Hematopoietic multipotent progenitor cell (in vitro differentiated cells): ENCODE data around the gene SLX4IP. TPM values are rescaled to one million over a fixed set of nuclear protein-coding genes. Genes with fewer than 3 reads are reported as not detected.

Experiments used
- DNase-seq, 3 donors: peaks; one replicate each; pipeline ENCODE4 v3.0.0-alpha.2; 2011 to 2015; ENCODE audit warnings: low read depth in 2 of 3, low spot score in 2 of 3
- small RNA-seq: library from RNA; depleted of rRNA; stranded (forward); fragments of <200 nt; gene quantifications from one replicate; pipeline ENCODE3, GENCODE V24; 2012
- total RNA-seq: library from RNA; depleted of rRNA; stranded (reverse); fragments of >200 nt; gene quantifications from one replicate; pipeline ENCODE4 v1.2.3, GENCODE V29; 2012

The SLX4IP gene
- total RNA-seq, 1 donor: 4.6 TPM

- no peak for DNase-seq
Observed at GRCh38 chr20:10670501-10671220, 235.6 kb downstream of the SLX4IP start.

DNA sequence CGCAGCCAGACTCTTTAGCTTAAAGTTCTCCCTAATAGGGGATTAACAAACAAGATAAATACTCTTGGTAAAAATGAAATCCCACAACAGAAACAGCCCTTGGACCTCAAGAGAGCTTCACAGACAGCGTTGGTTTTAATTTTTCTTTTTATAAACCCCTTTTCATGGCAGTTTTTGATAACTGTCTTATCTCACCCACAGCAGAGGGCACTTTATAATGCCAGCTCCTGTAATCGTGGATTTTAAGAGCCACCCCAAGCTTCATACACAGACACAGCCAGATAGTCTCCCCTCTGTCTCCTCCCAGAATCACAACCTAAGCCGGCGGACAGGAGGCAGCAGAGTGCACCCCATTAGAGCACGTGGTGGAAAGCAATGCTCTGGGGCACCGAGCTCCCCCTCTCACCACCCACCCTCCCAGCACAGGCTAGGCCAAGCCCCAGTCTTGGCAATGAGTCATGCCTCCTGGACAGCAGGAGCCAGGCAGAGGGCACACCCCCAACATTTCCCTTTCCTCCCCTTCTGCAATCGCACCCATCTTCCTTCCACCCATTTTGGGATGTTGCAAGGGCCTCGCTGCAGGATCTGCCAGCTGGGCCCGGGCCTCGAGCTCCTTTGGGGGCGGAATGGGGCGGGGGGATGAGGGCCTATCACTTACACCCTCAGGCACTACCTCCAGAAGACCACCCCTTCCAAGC lies 236.3 kb downstream of the SLX4IP start:
- peak in 2 of 3 donors; percentile 91 to 92 for DNase-seq

- peak in 1 of 3 donors; percentile 29 for DNase-seq
Observed at GRCh38 chr20:10671919-10672623, 237.0 kb downstream of the SLX4IP start.

GRCh38 chr20:10672624-10673127 lies 237.6 kb downstream of the SLX4IP start:
- peak in 2 of 3 donors; percentile 60 to 86 for DNase-seq

- peak in 1 of 3 donors; percentile 23 for DNase-seq
Observed at GRCh38 chr20:10673176-10673841, 238.2 kb downstream of the SLX4IP start.

DNA sequence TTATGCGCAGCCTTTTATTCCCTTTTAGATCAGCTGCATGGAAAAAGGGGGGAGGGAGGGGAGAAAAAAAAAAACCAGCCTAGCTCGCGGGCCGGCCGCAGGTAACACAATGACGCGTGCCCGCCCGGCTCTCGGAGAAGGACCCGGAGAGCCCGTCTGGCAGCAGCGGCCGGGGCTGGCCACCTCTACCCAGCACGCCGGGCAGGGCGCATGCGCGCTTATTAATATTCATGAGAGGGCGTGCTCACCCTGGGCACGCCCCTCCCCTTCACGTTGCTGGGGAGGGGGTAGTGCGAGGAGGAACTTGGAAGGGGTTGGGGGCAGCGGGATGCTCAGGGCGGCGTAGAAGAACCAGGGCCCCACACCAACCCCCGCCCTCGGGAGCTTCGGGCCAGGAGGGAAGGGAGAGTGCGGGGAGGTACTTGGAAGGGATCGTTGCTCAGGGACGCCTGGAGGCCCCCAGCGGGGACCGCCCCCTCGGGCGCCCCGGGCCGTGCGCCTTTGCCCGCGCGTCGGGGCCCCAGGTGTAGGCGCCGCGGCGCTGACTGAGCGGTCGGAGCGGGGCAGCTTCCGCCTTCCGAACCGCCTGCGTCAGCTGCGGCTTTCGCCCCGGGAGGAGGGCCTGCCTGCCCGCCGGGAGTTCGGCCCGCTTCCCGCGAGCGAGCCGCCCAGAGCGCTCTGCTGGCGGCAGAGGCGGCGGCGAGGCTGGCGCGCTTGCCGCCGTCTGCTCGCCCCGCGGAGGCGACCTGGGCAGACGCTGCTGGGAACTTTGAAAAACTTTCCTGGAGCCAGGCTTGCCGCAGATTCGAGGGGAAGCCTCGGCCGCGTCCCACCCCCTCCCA lies 239.0 kb downstream of the SLX4IP start, which contains the start of gene JAG1:
TSS of gene JAG1 (minus strand) at position 158 of the 842 bp plus-strand sequence. CDS start 469 bp downstream, outside the sequence.
- peak in 2 of 3 donors; percentile 90 to 95 for DNase-seq

- DNase-seq: peak in 2 of 3 donors; percentile 74 to 78
Observed at GRCh38 chr20:10674684-10675449, 239.8 kb downstream of the SLX4IP start.

DNA sequence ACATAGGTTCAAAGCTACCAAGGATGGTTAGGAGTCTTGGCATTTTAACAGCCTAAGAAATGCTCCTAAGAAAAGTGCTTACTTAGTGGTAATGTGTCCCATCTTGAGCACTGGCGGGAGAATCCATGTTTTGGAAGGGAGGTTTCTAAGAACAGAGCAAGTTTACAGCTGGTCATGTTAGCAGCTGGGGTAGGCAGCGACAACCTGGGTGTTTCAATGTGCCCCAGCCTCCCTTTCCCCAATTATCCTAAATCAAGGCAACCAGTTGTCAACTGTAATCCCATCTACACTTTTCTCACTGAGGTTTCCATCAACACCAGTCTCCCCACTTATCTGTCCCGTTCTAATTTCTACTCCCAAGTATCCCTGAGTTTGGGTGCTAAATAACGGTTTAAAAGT lies 240.3 kb downstream of the SLX4IP start:
- DNase-seq: no peak

DNA sequence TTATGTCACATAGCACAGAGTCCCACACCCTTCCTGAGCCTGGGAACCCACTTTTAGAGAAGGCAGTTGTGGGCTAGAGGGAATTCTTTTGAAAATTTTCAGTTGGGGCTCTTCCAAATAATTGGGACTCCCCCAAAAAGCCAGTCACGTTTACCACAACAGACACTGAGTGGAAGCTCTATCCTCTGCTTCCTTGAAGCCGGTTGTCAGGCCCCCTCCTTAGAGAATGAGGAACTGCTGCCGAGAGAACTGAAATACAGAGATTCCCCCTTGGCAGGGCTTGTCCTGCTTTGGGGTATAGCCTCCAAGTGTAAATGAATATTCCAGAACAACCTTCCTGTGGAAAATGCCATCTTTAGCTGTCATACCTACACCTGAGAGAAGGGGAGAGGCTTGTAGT lies 241.4 kb downstream of the SLX4IP start:
- DNase-seq: peak in 1 of 3 donors; percentile 35

Small RNA genes lying within 50 kb of the gene (small RNA-seq; reads per million reads assigned to genes)
- not detected for gene MIR6870

Other genes starting within 250 kb of the SLX4IP start
- 0.27 TPM for gene SNAP25, start 216.5 kb upstream of the SLX4IP start, total RNA-seq
- 8.3 TPM for gene MKKS, start 1.1 kb upstream of the SLX4IP start, total RNA-seq
- gene JAG1, start 238.7 kb downstream of the SLX4IP start, total RNA-seq: 5.4 TPM